Vagina (tissue), 2 donors: ENCODE measurements around the gene ZNF175. TPM values are rescaled to one million over a fixed set of nuclear protein-coding genes. Genes with fewer than 3 reads are reported as not detected.

Experiments
- DNase-seq, 2 donors: peaks; one replicate each; pipeline ENCODE4 v3.0.0-alpha.2; 2017; ENCODE audit errors: extremely low spot score in 2 of 2
- H3K27ac ChIP-seq: fragments of 200-600 bp; sonication (generic); one replicate; pipeline ENCODE4 v1.5.1; 2019
- H3K27me3 ChIP-seq: fragments of 200-600 bp; sonication (generic); one replicate; pipeline ENCODE4 v1.5.1; 2019
- H3K36me3 ChIP-seq, 2 donors: fragments of 200-600 bp; sonication (generic); one replicate each; pipeline ENCODE4 v1.5.1; 2017 to 2019
- H3K4me1 ChIP-seq: fragments of 200-600 bp; sonication (generic); one replicate; pipeline ENCODE4 v1.5.1; 2019
- H3K4me3 ChIP-seq, 2 donors: fragments of 200-600 bp; sonication (generic); 1 replicate in 1 of 2; 2 replicates in 1 of 2; pipeline ENCODE4 v1.5.1; 2016 to 2019
- H3K9me3 ChIP-seq: fragments of 200-600 bp; sonication (generic); one replicate; pipeline ENCODE4 v1.5.1; 2019
- CTCF ChIP-seq, 3 experiments: fragments of 450-650 bp in 2 of 3; fragments of 200-600 bp in 1 of 3; sonication (generic) in 1 of 3; IDR thresholded peaks; one replicate each; pipeline ENCODE4 v1.5.1; 2017 to 2019; ENCODE audit warnings: antibody characterized with exemption in 3 of 3, mild to moderate bottlenecking in 2 of 3, moderate library complexity in 2 of 3
- POLR2A ChIP-seq, 2 donors: fragments of 450-650 bp; IDR thresholded peaks; one replicate each; pipeline ENCODE4 v1.6.1; 2017; ENCODE audit warnings: antibody characterized with exemption in 2 of 2, mild to moderate bottlenecking in 2 of 2, moderate library complexity in 2 of 2
- POLR2AphosphoS5 ChIP-seq, 2 donors: sonication (generic); formaldehyde crosslinking; IDR thresholded peaks; one replicate each; pipeline ENCODE4 v1.9.0; 2017; ENCODE audit warnings: antibody characterized with exemption in 2 of 2, mild to moderate bottlenecking in 2 of 2, low read depth in 1 of 2; ENCODE audit not compliant: insufficient read depth in 1 of 2
- intact Hi-C: fragments of 100-400 bp; cut with DNase I; formaldehyde crosslinking; loops from one replicate; pipeline ENCODE4 v1.15.1; 2023
- total RNA-seq: library from RNA; depleted of rRNA; stranded (reverse); fragments of >200 nt; gene quantifications from one replicate; pipeline ENCODE4 v1.2.3, GENCODE V29; 2016

ZNF175 gene
- total RNA-seq, 1 donor from 2014 or later, result 8.1 TPM

DNA sequence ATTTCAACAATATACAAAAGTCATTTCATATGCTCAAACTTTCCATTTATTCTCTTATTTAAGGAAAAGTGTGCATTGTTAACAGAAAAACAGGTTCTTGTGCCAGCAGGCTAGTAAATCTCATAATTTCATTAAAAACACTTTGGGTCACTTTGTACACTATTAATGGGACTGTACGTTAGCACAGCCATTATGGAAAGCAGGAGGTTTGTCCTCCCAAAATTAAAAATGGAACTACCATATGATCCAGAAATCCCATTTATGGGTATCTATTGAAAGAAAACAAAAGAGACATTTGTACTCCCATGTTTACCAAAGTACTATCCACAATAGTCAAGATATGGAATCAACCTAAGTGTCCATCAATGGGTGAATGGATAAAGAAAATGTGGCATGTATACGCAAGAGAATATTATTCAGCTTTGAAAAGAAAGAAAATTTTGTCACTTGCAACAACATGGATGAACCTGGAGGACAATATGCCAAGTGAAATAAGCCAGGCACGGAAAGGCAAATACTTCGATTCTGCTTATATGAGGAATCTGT lies 31.2 kb upstream of the ZNF175 start:
- H3K9me3 ChIP-seq, result no peaks in the 10 kb centered on the region
- H3K4me3 ChIP-seq, result no peak overlapping the region
- DNase-seq, result no peak
- H3K4me1 ChIP-seq, result no peaks in the 10 kb centered on the region
- no peak for TF ChIP-seq POLR2AphosphoS5 (IDR thresholded peaks at IDR 0.05; ENCODE audit: insufficient read depth in 1 of 2, low read depth in 1 of 2)
- TF ChIP-seq POLR2A (IDR thresholded peaks at IDR 0.05), result no peak
- intact Hi-C loops, result no loop called here
- H3K27ac ChIP-seq, result no peak overlapping the region
- no peaks in the 10 kb centered on the region for H3K27me3 ChIP-seq
- no peaks in the 10 kb centered on the region for H3K36me3 ChIP-seq

GRCh38 chr19:51541458-51542357 lies 29.4 kb upstream of the ZNF175 start:
- intact Hi-C loops, result no loop called here
- DNase-seq, result no peak
- H3K36me3 ChIP-seq, result no peaks in the 10 kb centered on the region

GRCh38 chr19:51542699-51543098 lies 28.4 kb upstream of the ZNF175 start:
- intact Hi-C loops, result no loop called here
- H3K27me3 ChIP-seq, result no peaks in the 10 kb centered on the region
- H3K36me3 ChIP-seq, result no peaks in the 10 kb centered on the region
- no peak for TF ChIP-seq POLR2AphosphoS5 (IDR thresholded peaks at IDR 0.05; ENCODE audit: insufficient read depth in 1 of 2, low read depth in 1 of 2)
- TF ChIP-seq POLR2A (IDR thresholded peaks at IDR 0.05), result no peak
- no peak for TF ChIP-seq CTCF (IDR thresholded peaks at IDR 0.05)
- H3K27ac ChIP-seq, result no peak overlapping the region
- H3K4me1 ChIP-seq, result no peaks in the 10 kb centered on the region
- DNase-seq, result no peak
- no peaks in the 10 kb centered on the region for H3K9me3 ChIP-seq
- H3K4me3 ChIP-seq, result no peak overlapping the region

More at GRCh38 chr19:51541458-51542357, 29.4 kb upstream of the ZNF175 start:
- Histone ChIP-seq H3K9me3 (no peaks in the 10 kb centered on the region), H3K4me3 (no peak overlapping the region), H3K27me3 (no peaks in the 10 kb centered on the region), H3K27ac (no peak overlapping the region), H3K4me1 (no peaks in the 10 kb centered on the region)
- TF ChIP-seq CTCF (IDR thresholded peaks at IDR 0.05), result no peak
- no peak for TF ChIP-seq POLR2A (IDR thresholded peaks at IDR 0.05)
- TF ChIP-seq POLR2AphosphoS5 (IDR thresholded peaks at IDR 0.05; ENCODE audit: insufficient read depth in 1 of 2, low read depth in 1 of 2), result no peak

- Histone ChIP-seq H3K36me3 (no peaks in the 10 kb centered on the region), H3K27ac (no peak overlapping the region), H3K27me3 (no peaks in the 10 kb centered on the region), H3K9me3 (no peaks in the 10 kb centered on the region), H3K4me1 (no peaks in the 10 kb centered on the region), H3K4me3 (no peak overlapping the region)
- DNase-seq, result no peak
- intact Hi-C loops, result no loop called here
- TF ChIP-seq POLR2A (IDR thresholded peaks at IDR 0.05) (no peak), CTCF (IDR thresholded peaks at IDR 0.05) (no peak), POLR2AphosphoS5 (IDR thresholded peaks at IDR 0.05; ENCODE audit: insufficient read depth in 1 of 2, low read depth in 1 of 2) (no peak)
Observed at GRCh38 chr19:51544038-51544437, 27.0 kb upstream of the ZNF175 start.

DNA sequence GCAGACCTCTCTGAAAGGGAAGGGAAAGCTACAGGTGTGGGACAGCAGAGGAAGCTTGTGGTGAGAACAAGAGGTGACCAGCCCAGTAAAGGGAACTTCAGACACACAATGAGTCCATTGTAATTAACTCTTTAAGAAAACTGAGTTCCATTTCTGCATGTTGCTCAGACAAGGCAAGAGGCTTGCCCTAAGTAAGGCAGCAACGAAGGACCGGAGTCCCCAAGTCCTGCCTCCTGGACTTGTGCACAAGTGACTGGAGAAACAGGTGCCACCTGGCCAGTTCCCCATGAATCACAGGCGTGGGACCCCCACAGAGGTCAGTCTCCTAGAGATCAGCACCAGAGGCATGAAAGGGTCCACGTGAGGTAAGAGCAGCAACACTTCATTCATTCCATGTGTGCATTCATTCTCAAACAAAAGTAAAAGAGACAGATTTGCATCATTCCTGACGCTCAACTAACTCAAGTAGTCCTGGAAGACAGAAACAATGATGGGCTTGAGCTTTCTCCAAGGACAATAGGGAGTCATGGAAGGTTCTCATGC lies 24.9 kb upstream of the ZNF175 start:
- no peaks in the 10 kb centered on the region for H3K27me3 ChIP-seq
- TF ChIP-seq CTCF (IDR thresholded peaks at IDR 0.05) (no peak), POLR2A (IDR thresholded peaks at IDR 0.05) (no peak), POLR2AphosphoS5 (IDR thresholded peaks at IDR 0.05; ENCODE audit: insufficient read depth in 1 of 2, low read depth in 1 of 2) (no peak)
- H3K36me3 ChIP-seq, result no peaks in the 10 kb centered on the region
- intact Hi-C loops, result no loop called here
- H3K27ac ChIP-seq, result no peak overlapping the region
- no peak overlapping the region for H3K4me3 ChIP-seq
- no peaks in the 10 kb centered on the region for H3K9me3 ChIP-seq
- DNase-seq, result no peak
- H3K4me1 ChIP-seq, result no peaks in the 10 kb centered on the region
